IPS-18a (cell line): ENCODE measurements around the gene METTL2B.

Source experiments
- H3K27ac ChIP-seq: one replicate; pipeline ENCODE4 v1.5.1; 2013; ENCODE audit warnings: low read length
- H3K27me3 ChIP-seq: one replicate; pipeline ENCODE4 v1.6.1; 2013; ENCODE audit warnings: mild to moderate bottlenecking, low read length; ENCODE audit not compliant: control insufficient read depth, insufficient read depth
- H3K36me3 ChIP-seq: one replicate; pipeline ENCODE4 v1.6.1; 2013; ENCODE audit warnings: low read depth, low read length; ENCODE audit not compliant: control insufficient read depth
- H3K4me1 ChIP-seq: one replicate; pipeline ENCODE4 v1.6.1; 2013; ENCODE audit warnings: low read depth, low read length; ENCODE audit not compliant: control insufficient read depth
- H3K4me3 ChIP-seq: one replicate; pipeline ENCODE4 v1.5.1; 2013; ENCODE audit warnings: low read length
- H3K9ac ChIP-seq: one replicate; pipeline ENCODE4 v1.6.1; 2013; ENCODE audit warnings: mild to moderate bottlenecking, low read length, moderate library complexity
- H3K9me3 ChIP-seq: one replicate; pipeline ENCODE4 v1.6.1; 2013; ENCODE audit warnings: low read depth, low read length; ENCODE audit not compliant: control insufficient read depth

The METTL2B gene

DNA sequence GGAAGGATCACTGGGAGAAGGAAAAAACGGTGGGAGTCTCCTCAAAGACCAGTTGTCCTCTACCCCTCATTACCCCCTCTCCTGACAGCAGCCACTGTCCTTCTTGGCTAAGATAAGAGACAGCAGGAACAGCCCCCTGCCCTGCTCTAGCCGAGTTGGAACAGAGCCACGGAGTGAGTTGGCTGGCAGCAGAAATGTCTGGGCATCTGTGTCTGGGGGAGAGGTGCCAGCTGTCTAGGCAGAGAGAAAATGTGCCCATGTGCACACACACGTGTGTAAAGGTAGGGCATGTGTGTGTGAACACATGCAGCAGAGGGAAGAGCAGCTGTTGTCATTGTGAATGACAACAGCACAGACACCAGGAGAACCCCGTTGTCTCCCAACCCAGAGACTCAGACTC is 30.2 kb upstream of the METTL2B start:
- no peak overlapping the region for H3K27ac ChIP-seq
- no peak overlapping the region for H3K9ac ChIP-seq

DNA sequence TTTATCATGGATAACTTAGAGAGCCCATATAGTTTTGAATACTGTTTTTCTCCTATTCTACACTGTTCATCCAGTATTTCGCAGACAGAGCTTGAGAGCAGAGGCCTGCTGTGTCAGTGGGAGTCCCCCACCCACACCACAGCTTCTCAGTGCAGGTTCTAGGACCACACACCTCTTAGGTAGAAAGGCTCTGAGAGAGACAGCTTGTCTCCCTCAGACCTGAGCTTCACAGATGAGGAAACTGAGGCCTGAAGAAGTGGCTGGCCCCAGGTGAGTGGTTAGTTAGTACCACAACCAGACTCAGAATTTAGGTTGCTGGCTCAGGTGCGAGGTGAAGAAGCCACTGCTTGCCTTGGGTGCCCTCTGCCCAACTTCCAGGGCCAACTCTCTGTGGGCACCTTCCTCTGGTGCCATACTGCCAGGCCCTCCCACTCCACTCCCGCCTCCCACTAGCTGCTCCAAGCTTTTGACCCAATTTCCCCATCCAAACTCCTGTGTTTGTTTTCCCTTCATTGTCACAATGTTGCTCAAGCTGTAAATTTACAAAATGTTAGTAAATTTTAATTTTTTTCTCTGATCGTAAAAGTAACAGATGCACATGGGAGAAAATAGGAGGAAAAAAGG is 28.5 kb upstream of the METTL2B start:
- Histone ChIP-seq H3K4me1 (no peaks in the 10 kb centered on the region), H3K9ac (no peak overlapping the region), H3K36me3 (no peaks in the 10 kb centered on the region), H3K4me3 (no peak overlapping the region), H3K27ac (no peak overlapping the region), H3K9me3 (no peaks in the 10 kb centered on the region), H3K27me3 (no peaks in the 10 kb centered on the region)

More for the DNA sequence above, 30.2 kb upstream of the METTL2B start:
- Histone ChIP-seq H3K4me1 (no peaks in the 10 kb centered on the region), H3K9me3 (no peaks in the 10 kb centered on the region), H3K36me3 (no peaks in the 10 kb centered on the region), H3K4me3 (no peak overlapping the region), H3K27me3 (no peaks in the 10 kb centered on the region)

DNA sequence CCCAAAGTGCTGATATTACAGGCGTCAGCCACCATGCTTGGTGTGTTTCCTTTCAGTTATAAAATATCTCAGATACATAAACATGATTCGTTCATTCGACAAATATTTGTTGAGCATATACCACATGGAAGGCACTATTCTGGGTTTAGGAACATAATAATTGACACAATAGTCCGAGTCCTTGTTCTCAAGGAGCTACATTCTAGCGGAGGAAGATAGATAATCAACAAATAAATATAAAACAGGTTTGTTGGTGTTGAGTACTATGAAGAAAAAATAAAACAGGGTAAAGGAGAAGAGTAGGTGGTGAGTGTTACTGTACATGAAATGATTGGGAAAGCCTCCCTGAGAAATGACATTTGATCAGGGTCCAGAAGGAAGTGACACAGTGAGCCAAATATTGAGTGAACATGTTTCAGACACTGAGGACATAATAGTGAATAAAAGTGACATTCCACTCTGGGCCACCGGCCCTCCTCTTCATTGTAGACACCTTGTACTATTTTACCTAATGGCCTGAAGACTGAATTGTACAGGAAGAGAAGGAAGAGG is 27.7 kb upstream of the METTL2B start:
- H3K27ac ChIP-seq: no peak overlapping the region
- H3K9ac ChIP-seq: no peak overlapping the region
- peaks cover 3% of the 10 kb centered on the region for H3K4me1 ChIP-seq
- no peak overlapping the region for H3K4me3 ChIP-seq
- H3K36me3 ChIP-seq: no peaks in the 10 kb centered on the region
- H3K27me3 ChIP-seq: no peaks in the 10 kb centered on the region
- H3K9me3 ChIP-seq: no peaks in the 10 kb centered on the region

DNA sequence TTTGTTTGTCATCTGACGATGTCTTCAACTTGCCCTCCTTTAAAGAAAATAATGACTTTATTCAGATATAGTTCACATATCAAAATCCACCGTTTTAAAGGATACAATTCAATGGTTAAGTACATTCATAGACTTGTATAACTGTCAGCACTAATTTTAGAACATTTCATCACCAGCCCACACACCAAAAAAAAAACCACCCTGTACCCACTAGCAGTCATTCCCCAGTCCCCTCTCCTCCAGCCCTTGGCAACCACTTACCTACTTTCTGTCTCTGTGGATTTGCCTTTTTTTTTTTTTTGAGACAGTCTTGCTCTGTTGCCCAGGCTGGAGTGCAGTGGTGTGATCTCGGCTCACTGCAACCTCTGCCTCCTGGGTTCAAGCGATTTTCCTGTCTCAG is 26.1 kb upstream of the METTL2B start:
- Histone ChIP-seq H3K4me1 (peaks cover 12% of the 10 kb centered on the region), H3K9ac (no peak overlapping the region), H3K27ac (no peak overlapping the region), H3K27me3 (peaks cover 6% of the 10 kb centered on the region), H3K9me3 (no peaks in the 10 kb centered on the region), H3K36me3 (no peaks in the 10 kb centered on the region), H3K4me3 (no peak overlapping the region)

DNA sequence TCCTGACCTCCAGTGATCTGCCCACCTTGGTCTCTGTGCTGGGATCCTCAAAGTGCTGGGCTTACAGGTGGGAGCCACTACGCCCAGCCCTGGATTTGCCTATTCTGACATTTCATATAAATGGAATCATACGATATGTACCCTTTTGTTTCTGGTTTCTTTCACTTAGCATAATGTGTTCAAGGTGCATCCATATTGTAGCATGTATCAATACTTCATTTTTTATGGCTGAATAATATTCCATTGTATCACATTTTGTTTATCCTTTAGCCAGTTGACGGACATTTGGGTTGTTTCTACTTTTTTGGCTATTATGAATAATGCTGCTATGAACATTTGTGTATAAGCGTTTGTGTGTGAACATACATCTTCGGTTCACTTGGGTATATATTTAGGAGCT is 25.6 kb upstream of the METTL2B start:
- Histone ChIP-seq H3K27ac (no peak overlapping the region), H3K9me3 (no peaks in the 10 kb centered on the region)

DNA sequence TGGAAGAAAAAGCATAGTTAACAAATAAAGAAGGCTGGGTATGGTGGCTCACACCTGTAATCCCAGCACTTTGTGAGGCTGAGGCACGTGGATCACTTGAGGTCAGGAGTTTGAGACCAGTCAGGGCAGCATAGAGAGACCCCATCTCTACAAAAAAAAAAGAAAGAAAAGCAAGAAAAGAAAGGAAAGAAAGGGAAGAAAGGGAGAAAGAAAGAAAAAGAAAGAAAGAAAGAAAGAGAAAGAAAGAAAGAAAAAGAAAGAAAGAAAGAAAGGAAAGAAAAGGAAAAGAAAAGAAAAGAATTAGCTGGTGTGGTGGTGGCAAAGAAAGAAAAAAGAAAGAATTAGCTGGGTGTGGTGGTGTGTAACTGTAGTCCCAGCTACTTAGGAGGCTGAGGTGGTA is 24.0 kb upstream of the METTL2B start:
- Histone ChIP-seq H3K4me1 (peaks cover 18% of the 10 kb centered on the region), H3K4me3 (no peak overlapping the region), H3K27me3 (peaks cover 7% of the 10 kb centered on the region), H3K9me3 (no peaks in the 10 kb centered on the region), H3K27ac (no peak overlapping the region), H3K36me3 (peaks cover 6% of the 10 kb centered on the region), H3K9ac (no peak overlapping the region)

More for the DNA sequence above, 25.6 kb upstream of the METTL2B start:
- Histone ChIP-seq H3K4me3 (no peak overlapping the region), H3K36me3 (no peaks in the 10 kb centered on the region), H3K27me3 (peaks cover 7% of the 10 kb centered on the region), H3K9ac (no peak overlapping the region), H3K4me1 (peaks cover 12% of the 10 kb centered on the region)

DNA sequence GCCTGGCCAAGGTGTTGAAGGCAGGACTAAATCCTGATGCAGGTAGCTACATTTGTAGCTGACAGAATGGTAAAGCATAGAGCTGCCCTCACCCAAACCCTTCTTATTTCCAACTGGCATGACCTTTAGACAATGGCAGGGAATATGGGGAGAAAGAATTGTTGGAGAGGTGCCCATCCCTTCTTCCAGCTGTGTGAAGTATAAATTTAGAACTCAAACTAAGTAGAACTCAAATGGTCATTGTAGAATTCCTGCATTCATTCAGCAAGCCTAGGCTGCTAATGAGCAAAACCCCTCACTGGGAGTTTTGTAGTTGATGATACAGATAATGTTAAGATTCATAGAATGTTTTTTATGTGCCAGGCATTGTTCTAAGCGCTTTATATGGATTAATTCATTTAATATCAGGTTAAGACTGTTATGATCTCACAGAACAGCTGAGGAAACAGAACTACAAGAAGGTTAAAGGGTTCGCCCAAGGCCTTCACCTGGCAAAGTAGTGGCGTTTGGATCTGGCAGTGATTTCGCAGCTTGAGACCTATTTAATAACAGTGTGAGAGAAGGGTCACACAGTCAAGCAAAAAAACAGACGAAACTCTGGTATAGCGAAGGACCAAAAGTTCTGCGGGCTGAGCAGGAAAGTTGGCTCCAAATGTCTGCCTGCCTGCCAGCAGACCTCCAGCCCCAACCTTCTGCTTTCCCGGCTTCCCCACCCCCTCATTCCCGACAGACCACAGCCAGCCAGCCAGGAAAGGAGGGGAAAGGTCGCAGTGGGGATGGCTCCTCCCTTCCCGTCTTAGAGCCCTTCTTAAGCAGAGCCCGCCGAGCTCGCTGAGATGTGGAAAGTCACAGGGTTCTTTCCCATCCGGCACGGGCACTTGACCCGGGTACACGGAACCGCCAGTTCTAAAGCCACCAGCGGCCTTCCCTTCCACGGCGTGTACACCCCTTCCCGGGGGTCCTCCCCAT is 22.4 kb upstream of the METTL2B start:
- Histone ChIP-seq H3K4me3 (peak overlapping the region; percentile 14), H3K4me1 (peaks cover 18% of the 10 kb centered on the region), H3K27ac (no peak overlapping the region), H3K9me3 (no peaks in the 10 kb centered on the region), H3K9ac (no peak overlapping the region), H3K36me3 (peaks cover 15% of the 10 kb centered on the region), H3K27me3 (peaks cover 7% of the 10 kb centered on the region)

GRCh38 chr7:128454808-128455542 is 21.6 kb upstream of the METTL2B start:
- peak overlapping the region; percentile 98 for H3K4me3 ChIP-seq
- H3K9me3 ChIP-seq: no peaks in the 10 kb centered on the region
- no peak overlapping the region for H3K27ac ChIP-seq
- peaks cover 18% of the 10 kb centered on the region for H3K4me1 ChIP-seq
- peak overlapping the region; percentile 96 for H3K9ac ChIP-seq
- peaks cover 15% of the 10 kb centered on the region for H3K36me3 ChIP-seq
- peaks cover 7% of the 10 kb centered on the region for H3K27me3 ChIP-seq

DNA sequence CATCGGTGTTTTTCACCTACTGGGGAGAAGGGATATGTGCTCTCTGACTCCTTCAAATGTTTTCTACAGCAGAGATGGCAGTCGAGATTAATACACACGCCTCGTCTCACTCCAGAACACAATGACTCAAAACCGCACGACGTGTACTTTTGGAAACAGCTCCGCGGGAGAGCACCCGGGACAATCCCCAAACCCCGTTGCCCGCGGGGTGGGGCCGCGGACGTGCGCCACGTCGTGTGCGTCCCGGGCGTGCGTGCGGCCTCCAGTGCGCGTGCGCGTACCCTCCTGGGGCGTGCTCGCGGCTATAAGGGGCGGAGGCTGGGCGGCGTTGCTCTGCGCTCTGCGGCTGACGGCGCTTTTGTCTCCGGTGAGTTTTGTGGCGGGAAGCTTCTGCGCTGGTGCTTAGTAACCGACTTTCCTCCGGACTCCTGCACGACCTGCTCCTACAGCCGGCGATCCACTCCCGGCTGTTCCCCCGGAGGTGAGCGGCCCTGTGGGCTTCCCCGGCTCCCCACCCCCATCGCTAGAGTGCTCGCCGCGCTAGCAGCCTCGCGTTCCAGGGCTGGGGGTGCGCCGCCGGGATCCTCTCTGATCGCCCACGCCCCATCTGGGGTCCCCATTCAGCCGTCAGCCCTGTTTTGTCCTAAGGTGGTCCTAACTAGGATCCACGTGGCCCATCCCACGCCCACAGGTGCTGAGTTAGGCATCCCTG is 20.8 kb upstream of the METTL2B start, which contains the start of gene HILPDA:
Gene HILPDA (plus strand): TSS at position 336 of the 712 bp plus-strand sequence. CDS start 1,391 bp downstream, outside the sequence.
- peak within 1 kb of the TSS; percentile 78 for H3K27ac ChIP-seq
- H3K27me3 ChIP-seq: peaks cover 7% of the 10 kb centered on the region
- peaks cover 18% of the 10 kb centered on the region for H3K4me1 ChIP-seq
- no peaks in the 10 kb centered on the region for H3K9me3 ChIP-seq
- H3K36me3 ChIP-seq: peaks cover 15% of the 10 kb centered on the region
- peak within 1 kb of the TSS; percentile 96 for H3K9ac ChIP-seq
- H3K4me3 ChIP-seq: peak within 1 kb of the TSS; percentile 98

GRCh38 chr7:128456255-128456725 is 20.3 kb upstream of the METTL2B start:
- Histone ChIP-seq H3K27me3 (peaks cover 7% of the 10 kb centered on the region), H3K9ac (peak overlapping the region; percentile 96), H3K9me3 (no peaks in the 10 kb centered on the region), H3K36me3 (peaks cover 15% of the 10 kb centered on the region), H3K27ac (peak overlapping the region; percentile 78), H3K4me3 (peak overlapping the region; percentile 98), H3K4me1 (peaks cover 18% of the 10 kb centered on the region)
